Transverse colon (tissue), 4 donors: ENCODE data around the gene DMRT1. TPM values are rescaled to one million over a fixed set of nuclear protein-coding genes. Genes with fewer than 3 reads are reported as not detected.

Experiments
- DNase-seq: peaks from one replicate; pipeline ENCODE4 v3.0.0-alpha.2; 2019
- H3K27ac ChIP-seq, 4 donors: fragments of 200-600 bp; sonication (generic); 2 replicates each; pipeline ENCODE4 v1.5.1; 2016 to 2018; ENCODE audit warnings: inconsistent platforms in 4 of 4
- H3K27me3 ChIP-seq: fragments of 200-600 bp; sonication (generic); 2 replicates; pipeline ENCODE4 v1.5.1; 2017; ENCODE audit warnings: inconsistent platforms
- H3K36me3 ChIP-seq, 4 donors: fragments of 200-600 bp; sonication (generic); 2 replicates each; pipeline ENCODE4 v1.5.1; 2017 to 2019; ENCODE audit warnings: inconsistent platforms in 4 of 4
- H3K4me1 ChIP-seq, 4 donors: fragments of 200-600 bp; sonication (generic); 2 replicates each; pipeline ENCODE4 v1.5.1; 2017 to 2020; ENCODE audit warnings: inconsistent platforms in 4 of 4
- H3K4me3 ChIP-seq, 4 donors: fragments of 200-600 bp; sonication (generic); 1 replicate in 1 of 4; 2 replicates in 3 of 4; pipeline versions ENCODE4 v1.5.1 to v1.6.1; 2017 to 2019; ENCODE audit warnings: inconsistent platforms in 4 of 4
- H3K9me3 ChIP-seq, 2 donors: fragments of 200-600 bp; sonication (generic); 2 replicates each; pipeline ENCODE4 v1.5.1; 2017 to 2019; ENCODE audit warnings: inconsistent platforms in 2 of 2
- EP300 ChIP-seq: sonication (generic); formaldehyde crosslinking; IDR thresholded peaks from one replicate; pipeline ENCODE4 v1.6.1; 2017; ENCODE audit warnings: antibody characterized with exemption, low read depth
- POLR2A ChIP-seq: fragments of 450-650 bp; IDR thresholded peaks from one replicate; pipeline ENCODE4 v1.6.1; 2016; ENCODE audit warnings: antibody characterized with exemption, mild to moderate bottlenecking, moderate library complexity
- POLR2AphosphoS5 ChIP-seq, 3 donors: sonication (generic); formaldehyde crosslinking; IDR thresholded peaks; one replicate each; pipeline ENCODE4 v1.6.1; 2016; ENCODE audit warnings: antibody characterized with exemption in 3 of 3
- WGBS, 2 donors: methylation state at CpG; one replicate each; pipeline ENCODE4 v1.1.5; 2018; ENCODE audit warnings: low coverage in 1 of 2; 5-methylcytosine and 5-hydroxymethylcytosine counted together
- in situ Hi-C, 4 donors: fragments of 200-750 bp; cut with MboI; loops; one replicate each; pipeline versions ENCODE4 v1.15.0 to v1.15.1; 2017; ENCODE audit warnings: low sequenced_read_pairs in 3 of 4, low pct_ligation_motif_present in 1 of 4, low pct_unique_long_range_greater_than_20kb in 1 of 4
- intact Hi-C: fragments of 100-400 bp; cut with DNase I; formaldehyde crosslinking; loops from one replicate; pipeline ENCODE4 v1.15.1; 2023; ENCODE audit warnings: low total_unique reads
- total RNA-seq, 4 donors: library from RNA; depleted of rRNA; stranded (reverse); fragments of >200 nt; gene quantifications; one replicate each; pipeline ENCODE4 v1.1.0, GENCODE V29; 2016
- TF ChIP-seq, protein P1 (sequence below), 5 experiments: fragments of 200-600 bp in 3 of 5; fragments of 450-650 bp in 2 of 5; sonication (generic) in 3 of 5; IDR thresholded peaks; 1 replicate in 2 of 5; 2 replicates in 3 of 5; pipeline ENCODE4 v1.5.1; 2016 to 2017; ENCODE audit warnings: antibody characterized with exemption in 5 of 5, inconsistent platforms in 3 of 5, mild to moderate bottlenecking in 2 of 5, moderate library complexity in 1 of 5

The DMRT1 gene
- total RNA-seq, 4 donors from 2014 or later: not detected

DNA sequence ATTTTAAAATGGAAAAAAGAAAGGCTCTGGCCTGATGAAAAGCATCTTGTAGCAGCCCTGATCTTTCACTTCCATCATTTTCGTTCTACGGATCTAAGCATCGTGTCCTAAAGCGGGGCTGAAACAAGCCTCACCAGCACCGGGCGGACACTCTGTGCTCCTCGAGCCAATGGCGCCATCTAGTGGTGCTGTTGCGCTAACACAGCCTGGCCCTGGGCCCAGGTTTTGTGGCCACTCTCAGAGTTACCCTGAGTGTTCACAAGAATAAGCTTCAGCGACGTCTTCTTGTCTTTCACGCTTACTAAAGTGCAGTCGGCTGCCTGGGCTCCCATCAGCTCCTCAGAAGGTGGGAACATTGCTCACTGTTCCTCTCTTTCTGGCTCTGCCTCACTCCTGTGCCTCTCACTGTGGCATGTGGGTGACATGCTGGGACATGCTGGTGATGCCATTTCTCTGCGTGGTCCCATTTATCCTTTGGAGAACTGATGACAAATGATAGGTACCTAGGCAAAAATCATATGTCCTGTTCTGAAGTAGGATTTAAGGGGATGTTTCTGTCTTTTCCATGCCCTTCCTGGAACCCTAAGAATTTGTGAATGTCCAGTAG is 167.7 kb downstream of the DMRT1 start:
- no peaks in the 10 kb centered on the region for H3K36me3 ChIP-seq
- WGBS, 2 donors: 7 to 8% methylated on average over 14 of the region's 14 CpGs
- in situ Hi-C loops (loop anchor here (5.0 to 25.0 kb wide), 3 partner anchors 114 to 397 kb away; no protein-coding TSS in a partner anchor), intact Hi-C loops (no loop called here)
- H3K27ac ChIP-seq: no peak overlapping the region
- peaks cover 42% of the 10 kb centered on the region for H3K27me3 ChIP-seq
- no peak overlapping the region for H3K4me3 ChIP-seq
- DNase-seq: peak; percentile 88
- H3K9me3 ChIP-seq: no peaks in the 10 kb centered on the region
- H3K4me1 ChIP-seq: peaks cover 0 to 6% (median 0%) of the 10 kb centered on the region in 4 donors
- no peak for TF ChIP-seq POLR2A
- TF ChIP-seq EP300: no peak
- peak in 2 of 3 donors; percentile 13 to 19 for TF ChIP-seq POLR2AphosphoS5 (IDR thresholded peaks at IDR 0.05)
- TF ChIP-seq, protein P1, sequence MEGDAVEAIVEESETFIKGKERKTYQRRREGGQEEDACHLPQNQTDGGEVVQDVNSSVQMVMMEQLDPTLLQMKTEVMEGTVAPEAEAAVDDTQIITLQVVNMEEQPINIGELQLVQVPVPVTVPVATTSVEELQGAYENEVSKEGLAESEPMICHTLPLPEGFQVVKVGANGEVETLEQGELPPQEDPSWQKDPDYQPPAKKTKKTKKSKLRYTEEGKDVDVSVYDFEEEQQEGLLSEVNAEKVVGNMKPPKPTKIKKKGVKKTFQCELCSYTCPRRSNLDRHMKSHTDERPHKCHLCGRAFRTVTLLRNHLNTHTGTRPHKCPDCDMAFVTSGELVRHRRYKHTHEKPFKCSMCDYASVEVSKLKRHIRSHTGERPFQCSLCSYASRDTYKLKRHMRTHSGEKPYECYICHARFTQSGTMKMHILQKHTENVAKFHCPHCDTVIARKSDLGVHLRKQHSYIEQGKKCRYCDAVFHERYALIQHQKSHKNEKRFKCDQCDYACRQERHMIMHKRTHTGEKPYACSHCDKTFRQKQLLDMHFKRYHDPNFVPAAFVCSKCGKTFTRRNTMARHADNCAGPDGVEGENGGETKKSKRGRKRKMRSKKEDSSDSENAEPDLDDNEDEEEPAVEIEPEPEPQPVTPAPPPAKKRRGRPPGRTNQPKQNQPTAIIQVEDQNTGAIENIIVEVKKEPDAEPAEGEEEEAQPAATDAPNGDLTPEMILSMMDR (IDR thresholded peaks at IDR 0.05): peak; percentile 91 to 99 (median 97)

DNA sequence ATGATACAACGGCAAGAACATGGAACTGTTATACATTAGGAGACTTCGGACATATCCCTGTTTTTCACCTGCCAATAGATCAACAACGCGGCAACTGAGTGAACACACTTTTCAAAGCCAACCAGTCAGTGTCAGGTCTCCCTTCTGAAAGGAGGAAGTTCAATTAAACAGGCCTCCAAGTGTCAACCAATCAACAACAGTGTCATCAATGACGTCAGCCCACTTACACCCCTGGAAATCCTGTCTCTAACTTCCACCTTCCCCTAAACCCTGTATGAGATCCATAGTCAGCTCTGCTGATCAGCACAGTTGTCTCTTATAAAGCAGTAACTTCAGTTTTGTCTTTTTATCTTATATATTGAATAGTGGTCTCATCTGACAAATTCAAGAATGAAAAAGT is 171.5 kb downstream of the DMRT1 start:
- H3K27me3 ChIP-seq: peaks cover 38% of the 10 kb centered on the region
- H3K4me3 ChIP-seq: no peak overlapping the region
- H3K9me3 ChIP-seq: no peaks in the 10 kb centered on the region
- TF ChIP-seq POLR2AphosphoS5 (IDR thresholded peaks at IDR 0.05): no peak
- no peak for TF ChIP-seq POLR2A
- no peak for TF ChIP-seq EP300
- TF ChIP-seq, protein P1 (IDR thresholded peaks at IDR 0.05): no peak
- 64 to 73% methylated on average over 2 to 5 of the region's 5 CpGs for WGBS, 2 donors
- no peak overlapping the region for H3K27ac ChIP-seq
- in situ Hi-C loops (loop anchor here in 2 of 4 donors (25.0 kb wide), 1 partner anchor 401 kb away; no protein-coding TSS in a partner anchor), intact Hi-C loops (no loop called here)
- DNase-seq: no peak
- H3K4me1 ChIP-seq: peaks cover 0 to 6% (median 0%) of the 10 kb centered on the region in 4 donors
- no peaks in the 10 kb centered on the region for H3K36me3 ChIP-seq

DNA sequence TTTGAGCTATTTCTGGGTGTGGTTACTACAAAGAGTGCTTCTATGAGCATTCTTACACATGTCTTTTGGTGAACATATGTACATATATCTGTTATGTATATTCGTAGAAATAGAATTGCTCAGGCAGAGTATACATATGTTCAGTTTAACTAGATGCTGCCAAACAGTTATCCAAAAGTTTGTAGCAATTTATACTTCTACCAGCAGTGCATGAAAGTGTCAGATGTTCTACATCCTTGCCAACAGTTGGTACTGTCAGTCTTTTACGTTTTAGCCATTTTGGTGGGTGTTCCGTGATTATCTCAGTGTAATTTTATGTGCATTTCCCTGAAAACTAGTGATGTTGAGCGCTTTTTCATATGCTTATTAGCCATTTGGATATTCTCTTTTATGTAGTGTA is 172.7 kb downstream of the DMRT1 start:
- TF ChIP-seq, protein P1 (IDR thresholded peaks at IDR 0.05): no peak
- TF ChIP-seq POLR2AphosphoS5 (IDR thresholded peaks at IDR 0.05) (no peak), EP300 (no peak), POLR2A (no peak)
- H3K27me3 ChIP-seq: peaks cover 34% of the 10 kb centered on the region
- no peaks in the 10 kb centered on the region for H3K9me3 ChIP-seq
- H3K36me3 ChIP-seq: no peaks in the 10 kb centered on the region
- DNase-seq: no peak
- H3K27ac ChIP-seq: no peak overlapping the region
- no peak overlapping the region for H3K4me3 ChIP-seq
- intact Hi-C loops (no loop called here), in situ Hi-C loops (loop anchor here in 2 of 4 donors (25.0 kb wide), 1 partner anchor 402 kb away; no protein-coding TSS in a partner anchor)
- WGBS, 2 donors: 73 to 76% methylated on average over 4 of the region's 4 CpGs
- H3K4me1 ChIP-seq: peaks cover 0 to 2% (median 0%) of the 10 kb centered on the region in 4 donors

DNA sequence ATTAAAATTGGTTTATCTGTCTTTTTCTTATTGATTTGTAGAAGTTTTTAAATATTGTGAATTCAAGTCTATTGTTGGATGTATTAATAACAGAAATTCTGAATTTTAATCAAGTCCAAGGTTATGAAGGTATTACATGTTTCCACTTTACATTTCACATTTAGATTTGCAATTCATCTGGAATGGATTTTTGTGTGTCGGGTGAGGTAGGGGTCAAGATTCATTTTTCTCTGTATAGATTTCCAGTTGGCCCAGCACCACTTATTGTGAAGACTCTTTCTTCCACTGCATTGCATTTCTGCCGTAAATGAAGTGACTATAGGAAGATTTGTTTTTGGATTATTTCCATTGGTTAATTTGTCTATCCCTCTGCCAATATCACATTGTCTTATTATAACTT is 173.1 kb downstream of the DMRT1 start:
- H3K9me3 ChIP-seq: no peaks in the 10 kb centered on the region
- no peak for TF ChIP-seq POLR2A
- TF ChIP-seq EP300: no peak
- TF ChIP-seq POLR2AphosphoS5 (IDR thresholded peaks at IDR 0.05): no peak
- TF ChIP-seq, protein P1 (IDR thresholded peaks at IDR 0.05): no peak
- no peak overlapping the region for H3K27ac ChIP-seq
- no peaks in the 10 kb centered on the region for H3K4me1 ChIP-seq
- DNase-seq: no peak
- no peaks in the 10 kb centered on the region for H3K36me3 ChIP-seq
- H3K4me3 ChIP-seq: no peak overlapping the region
- 86 to 92% methylated on average over 2 of the region's 2 CpGs for WGBS, 2 donors
- H3K27me3 ChIP-seq: peaks cover 32% of the 10 kb centered on the region
- intact Hi-C loops: no loop called here
- in situ Hi-C loops: loop anchor here in 2 of 4 donors (25.0 kb wide), 1 partner anchor 402 kb away; no protein-coding TSS in a partner anchor
